GM21576 (cell line): ENCODE data around the gene IMP4.

Experiments
- ATAC-seq: cut with Tn5 transposase; IDR thresholded peaks from one replicate; pipeline ENCODE4 v1.9.1; 2021; ENCODE audit warnings: mild to moderate bottlenecking, moderate library complexity; ENCODE audit not compliant: unreplicated experiment

IMP4 gene

DNA sequence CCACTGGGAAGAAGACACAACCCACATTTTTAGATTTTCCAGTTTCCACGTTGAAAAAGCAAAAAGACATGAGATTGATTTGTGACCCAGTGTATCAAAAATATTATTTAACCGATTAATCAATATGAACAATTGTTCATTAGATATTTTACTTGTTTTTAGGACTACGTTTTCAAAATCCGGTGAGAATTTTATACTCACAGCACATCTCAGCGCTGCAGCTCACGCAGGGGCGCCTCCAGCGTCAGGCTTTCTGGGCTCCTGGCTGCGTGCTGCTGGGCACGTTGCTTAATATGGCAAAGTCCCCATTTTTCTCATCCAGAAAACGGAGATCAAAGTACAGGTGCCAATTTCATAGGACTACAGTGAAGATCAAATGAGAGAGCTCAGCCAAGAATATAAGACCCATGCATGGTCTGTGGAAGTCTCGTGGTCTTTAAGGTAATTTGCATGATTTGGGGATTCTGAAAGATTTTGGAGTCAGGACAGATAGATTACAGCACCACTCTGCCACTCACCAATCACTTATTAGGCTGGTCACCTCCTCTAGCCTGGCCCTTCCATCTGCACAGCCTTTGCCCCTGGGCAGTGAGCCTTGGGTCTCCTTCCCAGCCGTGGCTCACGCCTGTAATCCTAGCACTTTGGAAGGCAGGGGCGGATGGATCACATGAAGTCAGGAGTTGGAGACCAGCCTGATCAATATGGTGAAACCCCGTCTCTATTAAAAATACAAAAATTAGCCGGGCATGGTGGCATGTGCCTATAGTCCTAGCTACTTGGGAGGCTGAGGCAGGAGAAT is 49.4 kb downstream of the IMP4 start:
- no peak for ATAC-seq

DNA sequence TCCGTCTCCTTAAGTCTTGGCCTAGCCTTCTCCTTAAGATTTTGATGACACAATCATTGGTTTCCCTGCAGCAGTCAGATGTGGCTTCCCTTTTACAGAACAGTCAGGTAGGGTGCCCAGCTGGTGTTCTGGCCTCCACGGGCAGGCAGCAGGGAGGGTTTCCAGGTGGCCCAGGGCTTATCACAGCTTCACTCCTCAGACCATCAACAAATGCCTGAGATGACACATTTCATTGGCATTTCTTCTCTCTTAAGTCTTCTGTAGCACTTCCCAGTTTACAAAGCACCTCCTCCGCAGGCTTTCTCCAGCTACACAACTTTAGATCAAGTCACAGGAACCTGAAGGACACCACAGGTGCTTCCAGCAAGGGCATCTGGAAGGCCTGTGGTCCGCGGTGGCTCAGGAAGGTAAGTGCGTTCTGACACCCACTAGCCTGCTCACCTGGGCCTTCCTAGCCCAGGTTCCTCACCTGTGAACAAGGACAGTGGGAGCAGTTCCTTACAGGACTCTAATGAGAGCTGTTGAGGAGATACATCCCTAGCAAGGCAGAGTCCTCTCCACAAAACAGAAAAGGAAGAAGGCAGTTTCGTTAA is 50.7 kb downstream of the IMP4 start:
- no peak for ATAC-seq
